T-helper 1 cell treated with Interleukin-12 subunit alpha and Interleukin-12 subunit beta and Interleukin-4 antibody, amounts not matched to agents 30 ng/mL and 1 ng/mL, for 36 hours (primary cell): ENCODE data around the gene ZNF766. TPM values are rescaled to one million over a fixed set of nuclear protein-coding genes. Genes with fewer than 3 reads are reported as not detected.
"Not testable (repeated sequence)": the region's sequence is repeated elsewhere in the genome, so short reads cannot be mapped to it uniquely, and the experiment has no call there.

Source experiments
- intact Hi-C: fragments of 100-400 bp; cut with micrococcal nuclease; formaldehyde crosslinking; loops from one replicate; pipeline ENCODE4 v1.15.1; 2024
- total RNA-seq: library from RNA; stranded (reverse); gene quantifications from 2 replicates; pipeline ENCODE4 v1.2.3, GENCODE V29; 2022

The ZNF766 gene
- total RNA-seq, 1 donor from 2014 or later = 15.9 TPM

- intact Hi-C loops = no loop called here
These were observed 4.8 kb downstream of the ZNF766 start for GRCh38 chr19:52274191-52274590.

GRCh38 chr19:52275988-52276387 lies 6.6 kb downstream of the ZNF766 start:
- intact Hi-C loops = no loop called here

- intact Hi-C loops = no loop called here
These were observed 8.1 kb downstream of the ZNF766 start for GRCh38 chr19:52277471-52277870.

- intact Hi-C loops = no loop called here
These were observed 16.9 kb downstream of the ZNF766 start for GRCh38 chr19:52286256-52286655.

- intact Hi-C loops = loop anchor here (10.0 kb wide), 1 partner anchor 1173 kb away; the partner anchor contains the start of gene ZNF813
These were observed 22.4 kb downstream of the ZNF766 start for GRCh38 chr19:52291781-52292180.

- intact Hi-C loops = loop anchor here (10.0 kb wide), 1 partner anchor 1172 kb away; the partner anchor contains the start of gene ZNF813
These were observed 23.6 kb downstream of the ZNF766 start for GRCh38 chr19:52292946-52293345.

- intact Hi-C loops = loop anchor here (1.0 to 10.0 kb wide), 8 partner anchors 74 to 1168 kb away; partner anchors contain the start of genes ZNF600, ZNF701, ZNF808 and ZNF813
These were observed 27.0 kb downstream of the ZNF766 start for GRCh38 chr19:52296400-52296772.

GRCh38 chr19:52296773-52297600 lies 27.6 kb downstream of the ZNF766 start, which contains the start of gene ZNF480:
Gene ZNF480, plus strand, starts transcription at chr19:52297169. Its CDS starts 3,244 bp downstream, at chr19:52300413.
- intact Hi-C loops = loop anchor here (1.0 to 10.0 kb wide), 15 partner anchors 28 to 1168 kb away; partner anchors contain the start of genes ZNF600, ZNF610, ZNF616 and ZNF701

- intact Hi-C loops = loop anchor here (1.0 to 10.0 kb wide), 13 partner anchors 28 to 1167 kb away; partner anchors contain the start of genes ZNF600, ZNF610, ZNF616 and ZNF766
These were observed 28.4 kb downstream of the ZNF766 start for GRCh38 chr19:52297601-52298364.

GRCh38 chr19:52307275-52307674 lies 37.9 kb downstream of the ZNF766 start:
- intact Hi-C loops = no loop called here

- intact Hi-C loops = no loop called here
These were observed 53.0 kb downstream of the ZNF766 start for GRCh38 chr19:52322429-52322828.

GRCh38 chr19:52331757-52332156 lies 62.4 kb downstream of the ZNF766 start:
- intact Hi-C loops = no loop called here

GRCh38 chr19:52335768-52336116 lies 66.4 kb downstream of the ZNF766 start:
- intact Hi-C loops = loop anchor here (1.0 to 2.0 kb wide), 7 partner anchors 34 to 303 kb away; partner anchors contain the start of genes ZNF480, ZNF528, ZNF701 and ZNF766

- intact Hi-C loops = loop anchor here (1.0 to 2.0 kb wide), 7 partner anchors 33 to 302 kb away; partner anchors contain the start of genes ZNF480, ZNF528, ZNF701 and ZNF766
These were observed 66.9 kb downstream of the ZNF766 start, which contains the start of gene ZNF610 for GRCh38 chr19:52336117-52336790. Gene ZNF610, plus strand, starts transcription at chr19:52336243. Its CDS starts 12,930 bp downstream, at chr19:52349173.

GRCh38 chr19:52336791-52337381 lies 67.5 kb downstream of the ZNF766 start:
- intact Hi-C loops = loop anchor here (1.0 to 2.0 kb wide), 7 partner anchors 32 to 301 kb away; partner anchors contain the start of genes ZNF480, ZNF528, ZNF701 and ZNF766

GRCh38 chr19:52339022-52339421 lies 69.6 kb downstream of the ZNF766 start:
- intact Hi-C loops = not testable (repeated sequence)

- intact Hi-C loops = loop anchor here (1.0 kb wide), 1 partner anchor 405 kb away; no protein-coding TSS in a partner anchor
These were observed 74.2 kb downstream of the ZNF766 start for GRCh38 chr19:52343548-52343947.

- intact Hi-C loops = no loop called here
These were observed 75.8 kb downstream of the ZNF766 start for GRCh38 chr19:52345162-52345561.
